GM19099 (cell line): ENCODE measurements around the gene PRKCE.
A peak's percentile ranks its signal among the peaks of the same experiment; 100 is the strongest.

Experiments
- POLR2A ChIP-seq: IDR thresholded peaks from 3 replicates; pipeline ENCODE4 v1.6.1; 2011; ENCODE audit warnings: low read depth; ENCODE audit not compliant: insufficient read length; ENCODE audit errors: extremely low read depth

The PRKCE gene

DNA sequence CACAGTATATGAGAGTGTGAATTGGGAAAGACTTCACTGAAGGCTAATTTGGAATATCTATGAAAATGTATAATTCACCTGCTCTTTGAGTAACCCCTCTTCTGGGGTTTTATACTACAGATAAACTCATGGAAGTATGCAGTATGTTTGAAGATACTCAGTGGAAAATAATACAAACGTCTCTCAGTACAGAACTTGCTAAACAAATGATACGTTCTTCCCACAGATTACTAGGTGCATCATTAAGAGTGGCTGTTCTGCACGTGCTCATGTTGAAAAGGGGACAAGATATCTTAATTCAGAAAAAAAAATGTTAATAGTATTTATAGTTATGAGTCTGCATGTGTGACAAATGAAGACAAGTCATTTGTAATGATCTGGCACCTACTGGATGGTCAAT, 575.5 kb downstream of the PRKCE start:
- no peak for TF ChIP-seq POLR2A

GRCh38 chr2:46227674-46228289, 576.3 kb downstream of the PRKCE start:
- no peak for TF ChIP-seq POLR2A

GRCh38 chr2:46229134-46230063, 577.9 kb downstream of the PRKCE start:
- TF ChIP-seq POLR2A = peak; percentile 55

DNA sequence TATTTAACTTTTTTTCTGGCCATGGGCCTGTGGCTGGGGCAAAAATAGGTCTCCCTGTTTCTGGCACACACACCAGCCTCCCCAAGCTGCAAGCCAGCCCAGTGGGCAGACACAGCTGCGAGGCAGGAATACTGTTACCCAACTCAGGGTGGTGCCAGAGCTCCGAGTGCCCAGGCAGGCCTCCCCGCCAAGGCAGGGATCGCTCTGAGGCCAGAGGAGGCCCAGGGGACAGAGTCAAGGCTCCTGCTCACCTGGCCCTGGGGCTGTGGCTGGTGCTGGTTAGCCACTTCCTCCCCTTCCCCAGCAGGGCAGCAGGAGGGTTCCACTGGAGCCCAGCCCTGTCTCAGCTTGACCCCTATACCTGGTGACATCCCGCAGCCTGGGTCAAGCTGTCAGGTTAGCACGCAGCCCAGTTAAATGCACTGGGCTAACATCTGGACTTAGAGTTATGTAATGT, 578.7 kb downstream of the PRKCE start:
- TF ChIP-seq POLR2A = peak; percentile 11

DNA sequence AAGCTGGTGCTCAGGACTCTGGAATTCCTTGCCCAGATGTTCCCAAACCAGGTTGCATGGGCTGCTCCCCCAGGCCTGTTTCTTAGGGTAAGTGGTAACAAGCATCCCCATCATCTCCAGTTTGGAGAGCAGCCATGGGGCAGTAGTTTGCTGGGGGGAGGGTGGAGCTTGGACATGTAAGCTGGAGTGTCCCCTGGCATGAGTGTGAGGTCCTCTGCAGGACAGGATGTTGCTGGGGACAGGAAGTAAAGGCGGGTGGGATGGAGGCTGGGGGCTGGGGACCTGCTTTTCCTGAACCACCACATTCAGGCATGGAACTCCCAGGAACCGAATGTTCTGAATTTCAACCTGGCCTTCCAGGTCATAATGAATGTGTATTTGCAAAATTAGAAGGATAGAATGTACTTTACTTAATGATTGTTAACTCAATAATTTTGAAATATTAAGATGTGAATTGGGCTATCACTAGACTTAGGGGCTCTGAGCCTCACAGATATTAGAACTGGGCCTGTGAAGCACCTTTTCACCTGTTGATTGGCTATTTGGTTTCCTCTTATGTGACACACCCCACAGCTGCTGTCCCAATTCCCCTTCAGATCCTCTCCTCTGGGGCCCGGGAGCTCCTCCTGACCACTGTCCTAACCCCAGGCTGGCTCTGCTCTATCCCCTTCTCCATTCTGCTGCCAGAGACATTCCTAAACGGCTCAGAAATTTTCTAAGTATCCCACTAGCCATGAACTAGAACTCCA, 579.4 kb downstream of the PRKCE start:
- no peak for TF ChIP-seq POLR2A

DNA sequence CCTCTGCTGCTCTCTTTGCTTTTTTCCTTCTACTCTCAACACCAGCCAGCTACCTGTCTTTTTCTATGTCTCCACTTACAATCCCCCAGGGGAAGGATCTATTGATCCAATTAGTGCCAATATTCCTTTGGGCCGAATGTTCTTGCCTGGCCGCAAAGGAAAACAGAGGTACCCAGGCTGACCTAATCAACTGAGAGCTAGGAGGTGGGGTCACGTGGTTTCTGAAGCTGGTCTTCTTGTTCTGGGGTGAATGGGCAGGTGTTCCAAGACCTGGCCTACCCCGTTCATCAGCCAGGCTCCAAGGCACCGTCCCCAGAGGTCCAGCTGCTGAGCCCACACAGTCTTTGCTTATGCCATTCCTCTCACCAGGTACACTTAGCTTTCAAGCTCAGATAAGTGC, 580.2 kb downstream of the PRKCE start:
- TF ChIP-seq POLR2A = no peak

GRCh38 chr2:46232860-46233259, 581.4 kb downstream of the PRKCE start:
- TF ChIP-seq POLR2A = no peak

- TF ChIP-seq POLR2A = no peak
These were observed 584.8 kb downstream of the PRKCE start for GRCh38 chr2:46236006-46236875.

- TF ChIP-seq POLR2A = no peak
These were observed 585.7 kb downstream of the PRKCE start for GRCh38 chr2:46236876-46237859.
